HepG2 (cell line): Measurements from ENCODE around the gene EIF6. TPM values are rescaled to one million over a fixed set of nuclear protein-coding genes. Genes with fewer than 3 reads are reported as not detected.

ENCODE experiments used
- ATF2 ChIP-seq: sonication (generic); formaldehyde crosslinking; IDR thresholded peaks from 2 replicates; pipeline ENCODE4 v1.4.0; 2020; ENCODE audit warnings: missing genetic modification reagents
- BCL6 ChIP-seq: IDR thresholded peaks from 2 replicates; pipeline ENCODE4 v1.6.1; 2016; ENCODE audit warnings: missing genetic modification reagents, missing compliant biosample characterization
- ETV6 ChIP-seq: sonication (generic); formaldehyde crosslinking; conservative IDR thresholded peaks from 2 replicates; pipeline ENCODE4 v1.4.0; 2020; ENCODE audit warnings: missing genetic modification reagents
- HMG20A ChIP-seq: IDR thresholded peaks from 2 replicates; pipeline ENCODE4 v1.6.1; 2016; ENCODE audit warnings: borderline replicate concordance
- HNF1A ChIP-seq, 2 experiments: sonication (generic) in 1 of 2; formaldehyde crosslinking in 1 of 2; IDR thresholded peaks; 2 replicates each; pipeline versions ENCODE4 v1.4.0 to v1.6.1; 2016 to 2020; ENCODE audit warnings: borderline replicate concordance in 1 of 2, low read depth in 1 of 2, mild to moderate bottlenecking in 1 of 2, missing genetic modification reagents in 1 of 2
- MEF2D ChIP-seq: sonication (generic); formaldehyde crosslinking; IDR thresholded peaks from 2 replicates; pipeline ENCODE4 v1.5.1; 2020; ENCODE audit warnings: mild to moderate bottlenecking, missing genetic modification reagents
- NPAS2 ChIP-seq: sonication (generic); formaldehyde crosslinking; IDR thresholded peaks from 2 replicates; pipeline ENCODE4 v1.8.0; 2022; ENCODE audit warnings: mild to moderate bottlenecking, missing genetic modification reagents, borderline replicate concordance
- NR2C2 ChIP-seq: sonication (generic); formaldehyde crosslinking; IDR thresholded peaks from 2 replicates; pipeline ENCODE4 v1.4.0; 2020; ENCODE audit warnings: missing genetic modification reagents, mild to moderate bottlenecking, moderate library complexity, borderline replicate concordance
- RAD51 ChIP-seq: fragments of 450-650 bp; IDR thresholded peaks from 2 replicates; pipeline ENCODE4 v1.6.1; 2016; ENCODE audit warnings: borderline replicate concordance
- SPEN ChIP-seq: sonication (generic); formaldehyde crosslinking; IDR thresholded peaks from 2 replicates; pipeline ENCODE4 v1.5.1; 2020; ENCODE audit warnings: low read depth, mild to moderate bottlenecking, missing genetic modification reagents
- SRY ChIP-seq: sonication (generic); formaldehyde crosslinking; IDR thresholded peaks from 2 replicates; pipeline ENCODE4 v1.8.0; 2022; ENCODE audit warnings: mild to moderate bottlenecking, missing genetic modification reagents
- ZNF256 ChIP-seq: sonication (generic); formaldehyde crosslinking; conservative IDR thresholded peaks from 2 replicates; pipeline ENCODE4 v1.4.0; 2020; ENCODE audit warnings: missing genetic modification reagents
- ZNF354B ChIP-seq: sonication (generic); formaldehyde crosslinking; IDR thresholded peaks from 2 replicates; pipeline ENCODE4 v1.8.0; 2022; ENCODE audit warnings: mild to moderate bottlenecking, missing genetic modification reagents
- ZNF503 ChIP-seq: sonication (generic); formaldehyde crosslinking; IDR thresholded peaks from 2 replicates; pipeline ENCODE4 v1.4.0; 2020; ENCODE audit warnings: missing genetic modification reagents
- ZNF512B ChIP-seq: sonication (generic); formaldehyde crosslinking; IDR thresholded peaks from 2 replicates; pipeline ENCODE4 v1.5.1; 2020; ENCODE audit warnings: missing genetic modification reagents, mild to moderate bottlenecking, borderline replicate concordance
- ZNF557 ChIP-seq: sonication (generic); formaldehyde crosslinking; IDR thresholded peaks from 2 replicates; pipeline ENCODE4 v1.4.0; 2020; ENCODE audit warnings: missing genetic modification reagents
- ZNF788 ChIP-seq: sonication (generic); formaldehyde crosslinking; IDR thresholded peaks from 2 replicates; pipeline ENCODE4 v1.5.0; 2020; ENCODE audit warnings: mild to moderate bottlenecking, missing genetic modification reagents, borderline replicate concordance
- polyA plus RNA-seq, 8 experiments: library from polyadenylated mRNA; depleted of rRNA in 3 of 8; stranded (reverse) in 7 of 8; unstranded in 1 of 8; fragments of >200 nt; fragmentation: Illumina TruSeq in 4 of 8; extraction: Trizol in 4 of 8; gene quantifications; 2 replicates each; pipeline versions ENCODE4 v1.2.1 to v1.2.3, GENCODE V29; 2011 to 2016; ENCODE audit warnings: low read depth in 4 of 8, missing spikeins in 1 of 8, mixed read lengths in 1 of 8; ENCODE audit not compliant: insufficient read depth in 1 of 8
- total RNA-seq, 5 experiments: library from RNA; depleted of rRNA; stranded (reverse); fragments of >200 nt; fragmentation: Illumina TruSeq; extraction: Trizol; gene quantifications; 2 replicates each; pipeline ENCODE4 v1.2.3, GENCODE V29; 2016; ENCODE audit warnings: low read depth in 1 of 5

The EIF6 gene
- total and polyA plus RNA-seq, 2 of the 13 experiments (the other 11 are each of a cell fraction or from before 2014, with no cell fraction given) = 462 to 466 TPM

GRCh38 chr20:35269055-35269781 is 15.4 kb downstream of the EIF6 start (continued):
- TF ChIP-seq ZNF503 (CRISPR knock-in tag) (no peak), SRY (CRISPR knock-in tag) (no peak), NPAS2 (CRISPR knock-in tag) (no peak), RAD51 (no peak), ZNF512B (CRISPR knock-in tag) (no peak), SPEN (CRISPR knock-in tag) (peak; percentile 26; the same call in 1 of the 2 replicates), ATF2 (no peak; the same call in 1 of the 2 replicates), BCL6 (CRISPR knock-in tag) (no peak), NR2C2 (CRISPR knock-in tag) (no peak), HNF1A (IDR thresholded peaks at IDR 0.05; ENCODE audit: low read depth) (no peak), HNF1A (CRISPR knock-in tag; IDR thresholded peaks at IDR 0.05; ENCODE audit: borderline replicate concordance) (no peak; the same call in 1 of the 2 replicates), ZNF354B (no peak), ETV6 (no peak), ZNF256 (CRISPR knock-in tag) (no peak), ZNF557 (CRISPR knock-in tag) (no peak), ZNF788 (CRISPR knock-in tag) (peak; percentile 56; the same call in 1 of the 2 replicates), HMG20A (CRISPR knock-in tag) (no peak), MEF2D (no peak)
